SK-N-SH (cell line): ENCODE measurements around the gene ZBTB34. TPM values are rescaled to one million over a fixed set of nuclear protein-coding genes. Genes with fewer than 3 reads are reported as not detected.

Experiments used
- CTCF ChIA-PET: fragments of 300-600, 350-600 bp; formaldehyde crosslinking; extraction: SDS; loops from one replicate; lab custom pipeline; 2021; lab: Yijun Ruan, JAX
- POLR2A ChIA-PET: fragments of 350-600 bp; sonication (Branson Sonifier 250); formaldehyde crosslinking; extraction: SDS; loops from one replicate; lab custom pipeline; 2020; ENCODE audit warnings: antibody characterized with exemption, inconsistent platforms; lab: Yijun Ruan, JAX
- DNase-seq: peaks from one replicate; pipeline ENCODE4 v3.0.0; 2012
- H2AFZ ChIP-seq: fragments of 200-600 bp; sonication (generic); 2 replicates; pipeline ENCODE4 v1.8.1; 2016; ENCODE audit warnings: antibody characterized with exemption, mild to moderate bottlenecking, low read depth
- H3F3A ChIP-seq: fragments of 200-600 bp; sonication (generic); replicated peaks from 2 replicates; pipeline ENCODE3; 2016; ENCODE audit warnings: antibody characterized with exemption, mild to moderate bottlenecking; ENCODE audit not compliant: insufficient read depth
- H3K27ac ChIP-seq, 2 experiments: fragments of 200-500 bp in 1 of 2; fragments of 200-600 bp in 1 of 2; sonication (Bioruptor generic) in 1 of 2; sonication (generic), shearing (Covaris generic) in 1 of 2; 2 replicates each; pipeline versions ENCODE4 v1.5.1 to v1.6.1; 2014 to 2016; ENCODE audit warnings: low read depth in 2 of 2, inconsistent platforms in 1 of 2, low read length in 1 of 2, mild to moderate bottlenecking in 1 of 2, mixed read lengths in 1 of 2
- H3K27me3 ChIP-seq: fragments of 200-600 bp; sonication (generic), shearing (Covaris generic); 2 replicates; pipeline ENCODE4 v1.6.1; 2016; ENCODE audit warnings: mixed run types; ENCODE audit not compliant: insufficient read depth
- H3K36me3 ChIP-seq, 2 experiments: fragments of 200-500 bp in 1 of 2; fragments of 200-600 bp in 1 of 2; sonication (Bioruptor generic) in 1 of 2; sonication (generic) in 1 of 2; replicated peaks in 1 of 2; 2 replicates each; pipeline versions ENCODE3 to v1.5.1; 2014 to 2016; ENCODE audit warnings: low read length in 1 of 2, mild to moderate bottlenecking in 1 of 2; ENCODE audit not compliant: insufficient read depth in 2 of 2, control insufficient read depth in 1 of 2
- H3K4me1 ChIP-seq, 2 experiments: fragments of 200-500 bp in 1 of 2; fragments of 200-600 bp in 1 of 2; sonication (Bioruptor generic) in 1 of 2; sonication (generic), shearing (Covaris generic) in 1 of 2; 2 replicates each; pipeline versions ENCODE4 v1.5.1 to v1.6.1; 2014 to 2016; ENCODE audit warnings: low read depth in 1 of 2, low read length in 1 of 2, mixed run types in 1 of 2; ENCODE audit not compliant: insufficient read depth in 2 of 2, control insufficient read depth in 1 of 2
- H3K4me2 ChIP-seq: fragments of 200-600 bp; sonication (generic), shearing (Covaris generic); 2 replicates; pipeline ENCODE4 v1.6.1; 2017; ENCODE audit warnings: mixed run types
- H3K4me3 ChIP-seq, 2 experiments: fragments of 200-500 bp in 1 of 2; fragments of 200-600 bp in 1 of 2; sonication (Bioruptor generic) in 1 of 2; sonication (generic), shearing (Covaris generic) in 1 of 2; 2 replicates each; pipeline versions ENCODE4 v1.5.1 to v1.8.1; 2014 to 2016; ENCODE audit warnings: low read depth in 2 of 2, inconsistent platforms in 1 of 2, low read length in 1 of 2, mild to moderate bottlenecking in 1 of 2, mixed read lengths in 1 of 2, moderate library complexity in 1 of 2
- H3K79me2 ChIP-seq: fragments of 200-600 bp; sonication (generic); 2 replicates; pipeline ENCODE4 v1.8.1; 2017; ENCODE audit warnings: mild to moderate bottlenecking; ENCODE audit not compliant: insufficient read depth
- H3K9ac ChIP-seq: fragments of 200-600 bp; sonication (generic); 2 replicates; pipeline ENCODE4 v1.6.1; 2017; ENCODE audit warnings: mixed run types
- H3K9me2 ChIP-seq: fragments of 200-600 bp; sonication (generic); 2 replicates; pipeline ENCODE4 v1.6.1; 2017; ENCODE audit warnings: mixed run types
- H3K9me3 ChIP-seq: fragments of 200-600 bp; sonication (generic); 2 replicates; pipeline ENCODE4 v1.6.1; 2017; ENCODE audit warnings: mixed run types, mild to moderate bottlenecking, moderate library complexity
- H4K20me1 ChIP-seq: fragments of 200-600 bp; sonication (generic); 2 replicates; pipeline ENCODE4 v1.6.1; 2017; ENCODE audit warnings: mild to moderate bottlenecking, mixed run types; ENCODE audit not compliant: insufficient read depth
- CHD2 ChIP-seq: fragments of 150-350 bp; IDR thresholded peaks from 2 replicates; pipeline ENCODE4 v1.6.1; 2018; ENCODE audit warnings: low read length; ENCODE audit not compliant: partially characterized antibody
- CTCF ChIP-seq: fragments of 200-600 bp; sonication (generic); IDR thresholded peaks from 2 replicates; pipeline ENCODE4 v1.6.1; 2017; ENCODE audit warnings: antibody characterized with exemption, mild to moderate bottlenecking, moderate library complexity
- ELF1 ChIP-seq: IDR thresholded peaks from 2 replicates; pipeline ENCODE4 v1.4.0; 2012
- EP300 ChIP-seq, 2 experiments: IDR thresholded peaks; 2 replicates each; pipeline versions ENCODE4 v1.4.0 to v1.6.1; 2012; ENCODE audit warnings: borderline replicate concordance in 1 of 2, low read depth in 1 of 2, low read length in 1 of 2
- GATA2 ChIP-seq: sonication (generic); formaldehyde crosslinking; IDR thresholded peaks from 2 replicates; pipeline ENCODE4 v1.5.0; 2020; ENCODE audit warnings: mild to moderate bottlenecking, missing genetic modification reagents
- JUND ChIP-seq: IDR thresholded peaks from 2 replicates; pipeline ENCODE4 v1.4.0; 2012
- MAX ChIP-seq: IDR thresholded peaks from 2 replicates; pipeline ENCODE4 v1.4.0; 2012; ENCODE audit warnings: low read depth
- MEF2A ChIP-seq: IDR thresholded peaks from 2 replicates; pipeline ENCODE4 v1.4.0; 2012; ENCODE audit warnings: low read depth, borderline replicate concordance
- MXI1 ChIP-seq: IDR thresholded peaks from 2 replicates; pipeline ENCODE4 v1.6.1; 2012; ENCODE audit warnings: mild to moderate bottlenecking, low read depth, low read length, improper control_type of control experiment
- NRF1 ChIP-seq: IDR thresholded peaks from 2 replicates; pipeline ENCODE4 v1.6.1; 2012; ENCODE audit warnings: low read depth, mild to moderate bottlenecking, low read length
- RAD21 ChIP-seq: IDR thresholded peaks from 2 replicates; pipeline ENCODE4 v1.6.1; 2012; ENCODE audit warnings: mild to moderate bottlenecking, low read length
- REST ChIP-seq: IDR thresholded peaks from 2 replicates; pipeline ENCODE4 v1.6.1; 2012; ENCODE audit warnings: mild to moderate bottlenecking, low read depth, low read length, moderate library complexity
- RFX5 ChIP-seq: IDR thresholded peaks from 2 replicates; pipeline ENCODE4 v1.6.1; 2012; ENCODE audit warnings: mild to moderate bottlenecking, improper control_type of control experiment, low read length
- SMC3 ChIP-seq: IDR thresholded peaks from 2 replicates; pipeline ENCODE4 v1.6.1; 2012; ENCODE audit warnings: low read depth, low read length, improper control_type of control experiment
- TAF1 ChIP-seq: IDR thresholded peaks from 2 replicates; pipeline ENCODE4 v1.6.1; 2012; ENCODE audit warnings: low read depth, mild to moderate bottlenecking, low read length, moderate library complexity, borderline replicate concordance
- TEAD4 ChIP-seq: IDR thresholded peaks from 2 replicates; pipeline ENCODE4 v1.4.0; 2012; ENCODE audit warnings: mild to moderate bottlenecking, borderline replicate concordance; ENCODE audit not compliant: insufficient read depth
- USF1 ChIP-seq: IDR thresholded peaks from 2 replicates; pipeline ENCODE4 v1.4.0; 2012; ENCODE audit warnings: low read depth, borderline replicate concordance
- WGBS: methylation state at CpG from one replicate; pipeline ENCODE4 v1.1.6; 2017; ENCODE audit warnings: low lambda C conversion rate; 5-methylcytosine and 5-hydroxymethylcytosine counted together
- polyA plus RNA-seq, 3 experiments: library from polyadenylated mRNA; depleted of rRNA; stranded (reverse); fragments of >200 nt; gene quantifications; 2 replicates each; pipeline ENCODE4 v1.2.3, GENCODE V29; 2012

ZBTB34 gene
- polyA plus RNA-seq, 1 of the 3 experiments (the other 2 are of a cell fraction): 2.9 TPM

GRCh38 chr9:126926364-126926763 is 65.9 kb downstream of the ZBTB34 start:
- Histone ChIP-seq H2AFZ (no peak overlapping the region), H3F3A (no peaks in the 10 kb centered on the region), H3K27me3 (no peaks in the 10 kb centered on the region), H3K79me2 (no peaks in the 10 kb centered on the region), H3K4me3 (no peak overlapping the region), H3K9me2 (no peaks in the 10 kb centered on the region), H3K9me3 (no peaks in the 10 kb centered on the region), H3K4me1 (no peaks in the 10 kb centered on the region), H4K20me1 (no peaks in the 10 kb centered on the region), H3K36me3 (no peaks in the 10 kb centered on the region), H3K9ac (no peak overlapping the region), H3K4me2 (no peak overlapping the region), H3K27ac (no peak overlapping the region)
- CTCF ChIA-PET: interaction anchor here (0.9 to 2.7 kb wide), 2 partner anchors 9 to 14 kb away, joined by 4 to 17 read pairs; no protein-coding TSS in a partner anchor
- DNase-seq: no peak
- POLR2A ChIA-PET: no interaction called here
- TF ChIP-seq MEF2A: no peak
- no peak for TF ChIP-seq USF1
- no peak for TF ChIP-seq RAD21
- TF ChIP-seq MXI1: no peak
- TF ChIP-seq RFX5: no peak
- TF ChIP-seq CHD2: no peak
- TF ChIP-seq SMC3: no peak
- TF ChIP-seq JUND: no peak
- no peak for TF ChIP-seq REST
- no peak for TF ChIP-seq TEAD4
- TF ChIP-seq ELF1: no peak
- no peak for TF ChIP-seq GATA2
- no peak for TF ChIP-seq EP300 (IDR thresholded peaks at IDR 0.05; ENCODE audit: borderline replicate concordance in 1 of 2, low read depth in 1 of 2, low read length in 1 of 2)
- TF ChIP-seq CTCF: no peak
- no peak for TF ChIP-seq NRF1
- TF ChIP-seq TAF1: no peak
- no peak for TF ChIP-seq MAX
- WGBS: 42% methylated on average over 2 of the region's 2 CpGs
